Effector CD8-positive, alpha-beta T cell (primary cell): ENCODE results near the gene CAMTA1.

Experiments
- DNase-seq: peaks from one replicate; lab custom pipeline; 2025; lab: John Stamatoyannopoulos, UW

The CAMTA1 gene

DNA sequence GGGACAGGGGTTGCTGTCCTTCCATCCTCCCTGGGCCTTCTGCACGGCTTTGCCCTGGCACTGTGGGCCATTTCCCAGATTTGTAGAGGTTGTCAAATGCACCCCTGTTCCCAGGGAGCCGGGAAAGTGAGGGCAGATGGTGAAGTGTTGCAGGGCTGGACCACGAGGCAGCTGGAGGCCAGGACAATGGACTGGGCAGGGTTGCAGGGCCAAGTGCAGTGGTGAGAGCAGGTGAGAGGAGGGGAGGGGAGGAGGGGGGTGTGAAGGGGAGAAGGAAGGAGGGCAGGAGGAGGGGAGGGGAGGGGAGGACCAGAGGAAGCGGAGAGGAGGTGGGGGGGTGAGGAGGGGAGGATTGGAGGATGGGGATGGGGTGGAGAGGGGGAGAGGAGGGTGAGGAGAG lies 443.9 kb downstream of the CAMTA1 start:
- DNase-seq, result no peak

DNA sequence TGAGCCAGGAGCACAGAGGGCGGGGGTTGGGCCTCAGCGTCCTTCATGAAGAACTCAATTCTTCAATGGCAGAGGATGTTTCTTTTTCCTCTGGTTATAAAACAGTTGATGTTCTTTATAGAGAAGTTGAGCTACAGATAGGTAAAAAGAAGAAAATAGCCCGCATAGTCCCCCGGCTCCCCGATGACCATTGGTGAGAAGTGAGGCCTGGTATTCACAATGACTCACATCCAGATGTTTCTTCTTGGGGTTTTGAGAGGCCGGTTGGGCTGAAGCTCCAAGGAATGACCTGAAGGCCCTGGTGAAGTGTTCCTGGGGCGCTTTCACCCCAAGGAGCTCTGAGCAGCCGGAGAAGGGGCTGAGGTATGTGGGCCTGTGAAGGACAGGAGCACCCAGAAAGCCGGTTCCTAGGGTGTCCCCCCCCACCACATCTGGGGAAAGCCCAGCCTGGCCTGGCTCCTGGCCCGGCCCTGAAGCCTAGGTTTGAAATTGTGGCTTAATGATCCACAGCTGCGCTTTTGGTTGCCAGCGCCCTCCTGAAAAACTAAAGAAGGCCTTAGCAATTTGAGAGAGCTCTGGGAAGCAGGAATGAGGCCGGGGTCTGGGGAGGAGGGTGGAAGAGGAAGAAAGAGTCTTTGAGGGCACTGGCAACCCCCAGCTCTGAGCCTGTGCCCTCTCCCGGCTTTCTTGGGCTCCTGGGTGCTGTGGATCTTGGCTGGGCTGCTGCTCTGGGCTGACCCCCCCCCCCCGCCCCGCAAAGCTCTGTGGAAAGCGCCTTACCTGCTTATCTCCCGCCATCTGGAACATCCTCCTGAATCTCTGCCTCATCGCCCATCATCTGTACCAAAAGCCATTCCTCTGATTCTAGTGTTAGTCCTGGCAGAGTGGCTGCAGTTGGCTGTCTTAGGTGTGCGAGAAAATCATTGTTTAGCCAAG lies 444.7 kb downstream of the CAMTA1 start:
- no peak for DNase-seq

DNA sequence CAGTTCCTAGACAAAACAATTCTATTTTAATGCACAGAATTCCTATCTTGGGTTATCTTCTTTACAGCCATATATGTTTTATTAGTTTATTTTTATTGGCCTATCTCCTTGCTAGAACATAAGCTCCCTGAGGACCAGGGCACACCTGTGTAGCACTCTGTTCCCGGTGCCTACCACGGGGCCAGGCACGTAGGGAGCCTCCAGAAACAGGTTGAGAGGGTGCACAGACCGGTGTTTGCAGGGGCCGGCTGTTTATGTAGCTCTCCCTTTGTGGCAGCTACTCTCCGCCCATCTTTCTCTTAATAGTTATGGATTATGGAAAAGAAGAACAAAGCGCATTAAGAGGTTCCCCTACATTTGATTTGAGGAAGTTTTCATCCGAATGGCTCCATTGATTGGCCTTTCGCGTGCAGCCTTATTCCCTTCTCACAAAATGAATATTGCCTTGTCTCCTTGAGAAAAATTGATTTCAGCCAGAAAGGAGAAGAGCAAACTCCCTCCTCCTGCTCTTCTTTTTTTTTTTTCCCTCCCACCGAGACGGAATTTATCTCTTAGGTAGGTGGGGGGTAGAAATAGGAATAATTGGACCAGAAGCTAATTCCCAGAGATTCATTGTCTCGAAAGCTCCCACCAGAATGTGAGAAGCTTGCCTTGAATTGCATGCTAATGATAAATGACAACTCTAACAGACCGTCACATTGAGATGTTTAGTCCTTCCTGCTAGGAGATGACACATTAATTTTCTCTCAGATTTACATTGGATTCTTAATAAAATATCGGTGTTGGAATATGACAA lies 447.4 kb downstream of the CAMTA1 start:
- no peak for DNase-seq

DNA sequence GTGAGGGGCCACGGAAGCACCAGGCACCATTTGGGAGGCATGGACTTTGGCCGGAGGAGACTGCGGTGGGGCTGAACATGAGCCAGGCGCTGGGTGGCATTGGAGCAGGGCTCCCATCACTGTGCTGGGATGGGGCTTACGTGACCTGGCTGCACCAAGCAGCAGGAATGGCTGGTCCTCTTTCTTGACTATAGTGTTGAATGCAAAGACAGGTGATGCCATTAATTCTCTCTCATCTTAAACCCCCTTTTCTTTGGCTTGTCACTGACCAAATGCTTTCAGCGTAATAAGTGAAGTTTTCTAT lies 447.9 kb downstream of the CAMTA1 start:
- DNase-seq, result no peak

DNA sequence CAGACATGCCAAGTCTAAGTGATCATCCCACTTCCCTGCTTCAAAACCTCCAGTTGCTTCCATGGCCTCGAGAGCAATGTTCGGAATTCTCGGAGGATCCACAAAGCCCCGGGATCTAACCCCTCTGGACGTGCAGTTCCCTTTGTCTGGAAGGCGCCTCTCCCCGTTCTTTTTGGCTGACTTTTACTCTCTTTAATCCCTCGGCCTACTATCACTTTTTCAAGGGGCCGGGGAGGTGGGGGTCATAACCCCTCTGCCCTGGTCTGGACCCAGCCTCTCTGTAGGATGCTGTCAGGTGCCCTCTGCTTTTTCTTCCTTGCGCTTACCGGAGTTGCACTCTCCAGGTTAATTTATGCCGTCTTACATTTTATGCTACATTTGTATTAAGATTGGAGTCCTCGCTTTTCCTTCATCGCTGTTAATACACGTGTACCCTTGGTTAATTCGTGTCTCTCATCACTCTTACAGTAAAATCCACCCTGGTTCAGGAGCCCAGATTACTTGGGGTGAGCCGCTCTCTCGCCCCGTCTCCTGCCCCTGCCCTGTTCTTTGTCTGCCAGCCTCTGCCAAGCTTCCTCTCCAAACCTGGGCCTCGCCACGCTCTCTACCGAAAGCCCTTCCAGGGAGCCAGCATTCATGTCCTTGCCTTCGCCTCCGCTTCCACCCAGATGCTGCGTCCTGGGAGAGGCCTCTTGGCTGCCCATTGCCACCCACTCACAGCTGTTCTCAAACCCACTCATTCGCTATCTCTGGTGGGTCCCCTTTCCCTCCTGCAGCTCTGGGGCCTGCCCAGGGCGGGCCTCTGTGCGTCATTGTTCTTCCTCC lies 448.6 kb downstream of the CAMTA1 start:
- no peak for DNase-seq

DNA sequence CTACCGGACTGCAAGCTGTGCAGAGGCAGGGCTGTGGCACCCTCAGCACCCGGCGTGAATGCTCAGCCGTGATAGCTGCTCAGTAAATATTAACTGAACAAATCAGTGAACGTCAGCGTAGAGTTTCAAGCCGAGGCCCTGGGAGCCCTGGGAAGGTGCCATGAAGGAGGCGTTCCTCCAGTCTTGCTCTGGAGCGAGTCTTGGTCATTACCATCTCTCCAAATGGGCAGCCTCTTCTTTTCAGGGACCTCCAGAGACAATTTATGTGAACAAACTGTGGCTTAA lies 449.2 kb downstream of the CAMTA1 start:
- DNase-seq, result no peak

DNA sequence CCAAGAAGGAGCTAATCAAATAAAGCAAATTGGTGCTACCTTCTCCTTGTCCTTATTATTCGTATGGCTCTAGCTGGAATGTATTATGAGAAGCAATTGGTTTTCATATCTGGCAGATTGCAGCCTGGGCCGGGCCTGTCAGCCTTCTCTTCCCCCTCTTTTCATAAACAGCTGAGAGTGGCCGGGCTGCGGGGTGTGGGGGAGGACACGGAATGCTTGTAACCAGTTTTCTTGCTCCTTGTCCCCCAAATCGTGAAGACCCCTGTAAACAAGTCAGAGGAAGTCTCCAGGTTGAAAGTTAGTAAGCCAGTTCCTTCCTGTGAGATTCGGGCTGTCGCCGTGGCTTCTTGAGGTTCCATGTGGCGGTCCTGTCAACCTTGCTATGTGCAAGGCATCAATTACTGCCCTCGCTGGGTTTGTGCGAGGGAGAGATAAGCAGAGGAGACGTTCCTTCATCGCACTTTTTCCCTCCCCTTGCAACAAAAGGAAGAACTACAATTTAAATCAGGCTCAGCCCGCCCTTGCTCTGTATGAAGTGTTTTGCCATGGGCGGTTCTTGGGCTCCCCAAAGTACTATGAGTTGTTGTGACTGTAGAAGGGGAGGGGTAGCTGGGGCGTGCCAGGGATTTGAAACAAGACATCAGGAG lies 450.7 kb downstream of the CAMTA1 start:
- no peak for DNase-seq

DNA sequence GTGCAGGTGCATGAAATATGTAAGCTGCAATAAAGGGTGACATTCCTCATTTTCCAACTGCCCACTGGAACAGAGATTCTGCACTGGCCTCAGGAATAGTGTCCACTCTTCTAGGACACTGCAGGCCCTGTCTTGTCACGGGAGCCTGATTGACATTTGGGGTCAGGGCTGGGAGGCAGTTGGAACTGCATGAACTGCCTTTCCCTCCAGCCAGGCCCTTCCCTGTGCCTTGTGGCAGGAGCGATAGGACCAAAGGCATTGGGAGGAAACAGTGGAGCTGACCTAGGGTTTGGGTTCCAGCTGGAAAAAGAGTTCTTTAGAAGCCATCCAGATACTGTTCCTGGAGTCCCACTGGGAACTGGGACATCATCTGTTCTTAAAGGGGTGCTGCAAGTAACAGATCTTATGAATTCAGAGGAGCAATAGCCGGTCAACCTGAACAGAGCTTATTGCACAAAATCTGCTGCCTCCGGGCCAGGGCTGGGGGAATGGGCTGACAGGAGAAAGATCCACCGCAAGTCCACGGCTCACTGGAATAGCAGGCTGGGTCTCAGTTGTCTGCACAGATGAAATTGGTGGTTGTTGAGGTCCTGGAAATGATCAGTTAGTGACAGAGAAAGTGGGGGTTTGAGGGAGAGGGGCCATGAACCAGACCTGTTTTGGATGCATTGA lies 451.7 kb downstream of the CAMTA1 start:
- DNase-seq, result no peak

DNA sequence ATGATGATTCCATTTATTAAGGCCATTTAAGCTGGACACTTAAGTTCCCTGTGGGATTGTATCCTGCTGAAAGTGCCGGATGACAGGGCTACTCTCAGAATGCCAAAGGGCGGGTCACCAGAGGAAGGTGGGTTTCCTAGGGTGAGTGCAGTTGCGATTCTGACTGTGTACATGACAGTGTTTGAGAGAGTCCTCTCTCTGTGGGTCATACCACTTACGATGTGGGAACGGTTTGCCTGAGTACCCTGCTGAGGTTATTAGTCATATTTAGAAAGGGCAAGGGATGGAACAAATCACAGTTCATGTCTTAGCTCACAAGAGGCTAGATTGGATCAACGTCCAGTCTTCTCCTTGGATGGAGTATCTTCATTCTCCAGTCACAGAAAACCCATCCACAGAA lies 461.9 kb downstream of the CAMTA1 start:
- DNase-seq, result no peak

DNA sequence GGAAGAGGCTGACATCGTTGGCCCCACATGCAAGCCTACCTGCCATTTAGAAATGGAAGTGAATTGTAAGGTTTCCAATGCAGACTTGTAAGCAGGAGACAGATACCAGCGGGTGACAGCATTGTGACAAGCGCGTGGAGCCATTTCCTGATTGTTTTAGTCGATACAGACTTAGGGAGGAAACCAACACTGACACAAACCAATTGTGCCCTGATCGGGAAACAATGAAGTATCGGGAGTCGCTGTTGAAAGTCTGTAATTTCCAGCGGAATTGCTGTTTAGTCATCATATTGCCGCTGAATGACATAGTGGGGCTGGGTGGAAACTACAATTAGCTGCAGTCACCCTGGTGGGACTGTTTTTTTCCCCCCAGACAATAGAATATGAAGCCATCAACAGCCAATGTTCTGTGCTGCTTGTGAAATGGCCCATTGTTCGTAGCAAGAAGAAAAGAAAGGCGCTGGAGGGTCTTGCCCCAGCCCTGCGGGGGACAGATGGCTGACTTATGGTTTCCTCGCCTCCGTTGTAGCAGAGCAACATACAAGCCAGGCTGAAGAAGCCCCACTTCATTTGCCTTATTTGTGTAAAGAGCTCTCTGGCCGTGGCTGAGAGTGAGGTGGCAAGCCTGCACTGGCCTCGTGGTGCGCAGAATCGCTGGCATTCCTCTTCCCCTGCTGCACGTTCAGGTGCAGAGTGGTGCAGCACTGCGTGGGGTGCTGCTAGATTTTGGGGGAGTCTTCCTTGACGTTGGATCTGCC lies 462.7 kb downstream of the CAMTA1 start:
- no peak for DNase-seq

DNA sequence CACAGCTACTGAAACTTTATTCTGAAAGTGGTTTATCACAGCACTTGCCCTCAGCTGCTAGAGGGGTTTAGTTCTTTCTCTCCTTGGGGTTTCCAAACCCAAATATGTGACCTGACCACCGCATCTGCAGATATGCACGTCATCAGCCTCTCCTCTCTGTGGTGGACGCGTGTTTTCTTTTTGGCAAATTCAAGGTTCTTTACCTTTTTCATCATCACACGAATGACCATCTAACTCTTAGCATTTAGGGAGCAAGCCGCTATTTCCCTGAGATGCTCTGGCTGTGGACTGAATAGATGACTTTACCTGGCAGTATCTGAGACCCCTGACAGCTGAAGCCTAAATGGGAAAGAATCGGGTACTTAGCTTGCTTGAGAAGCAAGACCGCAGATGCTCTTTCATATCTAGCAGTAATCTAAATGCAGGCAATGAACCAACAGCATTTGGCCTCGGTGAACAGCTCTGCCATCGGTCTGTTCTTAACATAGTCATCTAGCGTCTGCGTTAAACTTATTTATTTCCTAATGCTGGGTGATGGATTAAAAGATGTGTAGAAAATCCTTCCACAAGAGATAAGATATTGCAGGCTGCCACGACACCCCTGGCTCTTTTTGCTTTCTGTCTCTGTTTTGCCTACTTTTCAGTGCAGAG lies 463.4 kb downstream of the CAMTA1 start:
- DNase-seq, result no peak

DNA sequence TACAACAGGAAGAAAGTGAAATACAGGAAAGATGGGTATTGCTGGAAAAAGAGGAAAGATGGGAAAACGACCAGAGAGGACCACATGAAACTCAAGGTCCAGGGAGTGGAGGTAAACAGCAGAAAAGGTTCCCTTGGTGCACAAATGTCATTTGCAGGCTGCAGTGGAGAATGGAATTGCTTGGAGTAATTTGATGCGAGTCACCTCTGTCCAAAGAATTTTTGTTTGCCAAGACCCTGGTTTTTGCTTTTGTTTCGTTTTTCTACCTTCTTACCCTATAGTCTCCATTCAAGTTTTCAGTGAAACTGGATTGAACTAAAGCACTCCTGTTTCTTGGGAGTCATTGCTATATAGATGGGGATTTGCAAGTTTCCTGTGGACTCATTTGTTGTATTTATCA lies 464.3 kb downstream of the CAMTA1 start:
- DNase-seq, result no peak

DNA sequence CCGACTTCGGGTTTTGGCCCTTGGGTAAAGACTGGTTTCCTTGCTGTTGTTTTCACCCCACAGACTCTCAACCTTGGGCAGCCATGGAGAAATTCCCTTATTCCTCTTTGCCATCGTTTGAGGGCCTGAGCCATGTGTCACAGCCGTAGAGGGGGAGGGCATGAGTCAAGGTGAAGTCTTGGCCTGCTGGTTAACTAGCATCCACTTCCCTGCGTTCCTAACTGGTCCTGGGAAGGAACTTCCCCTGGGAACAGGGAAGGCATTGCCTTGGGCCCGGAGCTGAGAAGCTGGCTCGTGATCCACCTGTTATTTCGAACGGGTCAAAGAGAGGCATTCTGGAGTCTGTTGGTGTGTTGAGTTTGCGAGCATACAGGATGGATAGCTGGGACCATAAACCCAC lies 464.9 kb downstream of the CAMTA1 start:
- DNase-seq, result no peak

DNA sequence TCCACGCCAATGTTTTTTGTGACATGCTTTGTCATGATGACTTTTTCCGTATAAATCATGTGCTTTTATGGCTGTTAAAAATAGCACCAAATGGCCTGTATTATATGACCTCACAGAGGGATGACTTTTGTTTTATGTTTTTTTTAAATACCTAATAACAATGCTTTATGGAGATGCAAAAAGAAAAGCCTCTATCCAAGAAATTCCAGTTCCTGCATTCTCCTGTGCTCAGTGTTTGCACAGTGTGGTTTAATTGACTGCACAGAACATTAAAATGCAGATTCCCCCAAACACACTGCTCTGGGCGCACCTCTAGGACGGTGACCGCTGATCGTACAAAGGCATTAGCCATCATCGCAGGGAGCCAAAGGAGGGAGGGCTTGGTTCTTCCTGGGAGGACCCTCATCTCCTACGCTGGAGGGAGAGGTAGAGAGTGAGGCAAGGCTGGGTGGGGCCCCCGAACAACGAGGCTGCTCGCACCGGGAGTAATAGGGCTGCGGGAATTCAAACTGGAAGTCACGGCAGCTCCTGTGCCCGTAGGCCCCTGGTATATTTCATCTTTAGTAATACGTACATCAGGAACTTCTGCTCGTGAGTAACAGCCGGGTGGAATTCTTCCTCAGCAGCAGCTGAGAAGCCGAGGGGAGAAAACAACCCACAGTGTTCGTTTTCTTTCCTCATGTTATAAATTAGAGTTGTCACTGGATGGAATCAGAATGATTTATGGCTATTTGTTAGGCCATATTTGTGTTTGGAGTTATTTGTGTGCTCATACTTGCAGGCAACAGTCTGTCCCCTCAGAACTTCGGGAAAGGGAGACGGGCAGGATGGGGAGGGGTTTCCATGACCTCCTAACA lies 465.6 kb downstream of the CAMTA1 start:
- DNase-seq, result no peak

DNA sequence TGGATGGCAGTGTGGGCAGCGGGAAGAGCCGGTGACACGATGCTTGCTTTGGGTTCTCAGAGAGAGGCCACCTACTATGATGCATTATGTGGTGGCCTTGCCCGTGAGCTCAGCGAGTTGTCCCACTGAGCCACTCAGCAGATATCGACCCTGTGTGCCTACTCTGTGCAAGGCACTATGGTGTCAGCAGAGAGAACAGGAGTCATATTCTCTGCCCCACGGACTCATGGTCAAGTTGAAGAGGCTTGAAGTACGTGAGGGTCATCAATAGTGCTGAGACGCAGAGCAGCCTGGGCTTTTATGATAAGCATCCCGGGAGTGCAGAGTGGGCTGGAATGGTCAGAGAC lies 466.2 kb downstream of the CAMTA1 start:
- DNase-seq, result no peak

DNA sequence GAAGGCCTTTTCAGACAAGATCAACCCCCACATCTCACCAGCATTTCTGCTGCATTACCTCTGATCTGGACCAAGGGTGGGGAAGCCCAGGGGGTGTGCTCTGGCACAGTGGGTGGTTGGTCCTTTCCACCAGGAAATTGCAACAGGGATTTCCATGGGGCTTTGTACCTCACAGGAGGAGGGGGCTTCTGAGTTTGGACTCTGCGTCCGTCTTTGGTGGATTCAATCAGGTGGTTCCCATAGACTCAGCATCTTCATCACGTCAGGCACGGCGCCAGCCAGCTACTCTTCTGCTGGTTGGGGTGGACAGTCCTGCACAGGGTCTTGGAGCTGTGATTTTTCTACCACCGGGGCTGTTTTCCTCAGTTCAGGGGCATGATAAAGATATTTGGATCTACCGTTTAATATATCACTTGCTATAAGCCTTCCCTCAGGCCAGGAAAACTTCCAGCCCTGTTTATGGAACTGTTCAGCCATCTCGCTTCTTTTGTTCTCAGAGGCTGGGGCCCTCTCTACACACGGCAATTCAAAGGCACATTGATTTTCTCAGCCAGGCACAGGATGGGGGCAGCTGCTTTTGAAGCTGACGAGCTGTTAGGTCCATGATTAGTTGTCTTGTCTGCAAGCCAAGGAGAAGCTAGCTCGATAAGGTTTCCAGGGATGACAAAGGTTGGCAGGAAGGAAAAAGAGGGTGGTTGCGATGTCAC lies 467.3 kb downstream of the CAMTA1 start:
- DNase-seq, result no peak

DNA sequence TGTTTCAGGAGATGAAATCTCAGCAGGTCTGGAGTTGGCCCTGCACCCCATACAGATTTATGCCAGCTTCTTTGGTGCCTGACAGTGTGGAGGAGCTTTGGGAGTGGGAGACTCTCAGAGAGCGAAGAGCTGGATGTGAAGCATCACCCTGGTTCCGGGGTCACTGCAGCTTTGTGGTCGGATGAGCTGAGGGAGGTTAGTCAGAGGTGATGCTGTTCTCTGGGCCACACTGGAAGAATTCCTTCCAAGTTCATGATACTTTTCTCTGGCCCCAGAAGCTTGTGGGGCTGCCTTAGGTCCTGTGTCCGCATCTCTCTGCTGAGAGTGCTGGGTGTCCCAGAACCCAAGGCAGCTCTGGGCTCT lies 467.8 kb downstream of the CAMTA1 start:
- DNase-seq, result no peak

DNA sequence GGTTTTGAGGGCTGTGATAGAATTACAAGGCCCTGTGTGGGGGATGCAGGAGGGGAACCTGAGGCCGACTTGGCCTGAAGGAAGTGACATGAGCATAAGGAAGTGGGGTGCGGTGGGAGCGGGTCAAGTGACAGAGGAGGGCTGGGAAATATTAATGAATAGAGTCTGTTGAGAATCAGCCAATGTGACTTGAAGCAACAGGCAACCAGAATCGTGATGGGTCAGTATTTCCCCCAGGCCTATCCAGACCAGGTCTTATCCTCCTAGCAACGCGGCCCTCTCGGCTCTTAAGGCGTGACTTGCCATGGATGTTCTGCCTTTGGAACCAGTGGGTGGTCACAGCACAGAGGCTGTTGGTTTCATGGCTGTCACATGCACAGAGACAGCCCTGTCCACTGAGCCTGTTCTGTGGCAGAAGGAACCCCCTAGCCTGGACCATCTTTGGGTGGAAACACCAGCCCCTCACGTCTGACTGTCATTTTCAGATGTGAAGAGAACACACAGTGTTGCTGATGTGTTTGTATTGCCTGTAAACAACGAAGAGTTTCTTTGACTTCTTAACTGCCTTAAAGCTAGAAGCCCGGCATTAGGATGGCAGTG lies 468.8 kb downstream of the CAMTA1 start:
- DNase-seq, result no peak
